ENCODE data around the gene ECI2. TPM values are rescaled to one million over a fixed set of nuclear protein-coding genes. Genes with fewer than 3 reads are reported as not detected.

The ECI2 gene
- total and polyA plus RNA-seq, 2 of the 13 experiments (the other 11 are each of a cell fraction or from before 2014, with no cell fraction given), result 78.5 to 228 TPM

- TF ChIP-seq AHDC1 (CRISPR knock-in tag; IDR thresholded peaks at IDR 0.05; ENCODE audit: borderline replicate concordance), result peak; percentile 54; the same call in 1 of the 2 replicates
- TF ChIP-seq ATF7-NPFF (CRISPR knock-in tag; IDR thresholded peaks at IDR 0.05; ENCODE audit: low read depth), result peak; percentile 92
- TF ChIP-seq SAP130 (CRISPR knock-in tag; IDR thresholded peaks at IDR 0.05; ENCODE audit: low read depth), result peak; percentile 66
- no peak for TF ChIP-seq HNF4A (CRISPR knock-in tag; IDR thresholded peaks at IDR 0.05)
- no peak for TF ChIP-seq ZNF251 (CRISPR knock-in tag; IDR thresholded peaks at IDR 0.05)
- TF ChIP-seq, protein P1, sequence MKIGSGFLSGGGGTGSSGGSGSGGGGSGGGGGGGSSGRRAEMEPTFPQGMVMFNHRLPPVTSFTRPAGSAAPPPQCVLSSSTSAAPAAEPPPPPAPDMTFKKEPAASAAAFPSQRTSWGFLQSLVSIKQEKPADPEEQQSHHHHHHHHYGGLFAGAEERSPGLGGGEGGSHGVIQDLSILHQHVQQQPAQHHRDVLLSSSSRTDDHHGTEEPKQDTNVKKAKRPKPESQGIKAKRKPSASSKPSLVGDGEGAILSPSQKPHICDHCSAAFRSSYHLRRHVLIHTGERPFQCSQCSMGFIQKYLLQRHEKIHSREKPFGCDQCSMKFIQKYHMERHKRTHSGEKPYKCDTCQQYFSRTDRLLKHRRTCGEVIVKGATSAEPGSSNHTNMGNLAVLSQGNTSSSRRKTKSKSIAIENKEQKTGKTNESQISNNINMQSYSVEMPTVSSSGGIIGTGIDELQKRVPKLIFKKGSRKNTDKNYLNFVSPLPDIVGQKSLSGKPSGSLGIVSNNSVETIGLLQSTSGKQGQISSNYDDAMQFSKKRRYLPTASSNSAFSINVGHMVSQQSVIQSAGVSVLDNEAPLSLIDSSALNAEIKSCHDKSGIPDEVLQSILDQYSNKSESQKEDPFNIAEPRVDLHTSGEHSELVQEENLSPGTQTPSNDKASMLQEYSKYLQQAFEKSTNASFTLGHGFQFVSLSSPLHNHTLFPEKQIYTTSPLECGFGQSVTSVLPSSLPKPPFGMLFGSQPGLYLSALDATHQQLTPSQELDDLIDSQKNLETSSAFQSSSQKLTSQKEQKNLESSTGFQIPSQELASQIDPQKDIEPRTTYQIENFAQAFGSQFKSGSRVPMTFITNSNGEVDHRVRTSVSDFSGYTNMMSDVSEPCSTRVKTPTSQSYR (CRISPR knock-in tag; IDR thresholded peaks at IDR 0.05; ENCODE audit: borderline replicate concordance), result peak; percentile 58; the same call in 1 of the 2 replicates
- no peak for TF ChIP-seq MBD4 (IDR thresholded peaks at IDR 0.05; ENCODE audit: borderline replicate concordance, low read length)
- peak; percentile 56; the same call in 1 of the 2 replicates for TF ChIP-seq ELF3 (CRISPR knock-in tag; IDR thresholded peaks at IDR 0.05)
- 0 out of 2 replicates have a peak, but pooled peaks have one; percentile 29 for TF ChIP-seq ZNF142 (CRISPR knock-in tag; IDR thresholded peaks at IDR 0.05)
- TF ChIP-seq ZNF460 (CRISPR knock-in tag; IDR thresholded peaks at IDR 0.05; ENCODE audit: borderline replicate concordance), result peak; percentile 27; the same call in 1 of the 2 replicates
- TF ChIP-seq ZNF205 (CRISPR knock-in tag; IDR thresholded peaks at IDR 0.05), result peak; percentile 72; the same call in 1 of the 2 replicates
- peak; percentile 37; the same call in 1 of the 2 replicates for TF ChIP-seq FOSL2 (CRISPR knock-in tag; IDR thresholded peaks at IDR 0.05)
- TF ChIP-seq HOXA3 (CRISPR knock-in tag; IDR thresholded peaks at IDR 0.05), result peak; percentile 73; the same call in 1 of the 2 replicates
- no peak for TF ChIP-seq CREB1 (IDR thresholded peaks at IDR 0.05)
- TF ChIP-seq CREB1 (CRISPR knock-in tag; IDR thresholded peaks at IDR 0.05), result no peak
- peak; percentile 74; the same call in 1 of the 2 replicates for TF ChIP-seq HOXA5 (CRISPR knock-in tag; IDR thresholded peaks at IDR 0.05)
These were observed 434 bp upstream of the ECI2 start (continued) for GRCh38 chr6:4135665-4136353.

All from HepG2 (cell line).